Measurements from ENCODE around the gene SLC35F4.

Gene SLC35F4

DNA sequence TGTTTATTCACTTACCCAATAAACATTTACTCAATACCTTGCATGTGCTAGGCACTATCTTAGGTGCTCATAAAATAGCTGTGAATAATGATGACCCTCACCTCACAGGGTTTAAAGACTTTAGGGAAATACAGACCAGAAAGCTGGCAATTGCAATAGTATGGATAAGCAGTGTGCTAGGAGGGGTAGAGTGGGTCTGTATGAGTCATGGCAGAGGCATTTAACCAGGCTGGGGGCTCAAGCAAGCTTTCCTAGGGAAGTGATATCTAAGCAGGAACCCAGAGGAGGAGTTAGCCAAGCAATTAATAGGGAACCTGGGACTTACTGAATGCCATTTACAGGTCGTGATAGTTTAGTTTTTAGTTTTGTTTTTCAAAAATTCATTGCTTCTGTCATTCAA lies 248.4 kb downstream of the SLC35F4 start:
- Histone ChIP-seq H3K4me1 (ENCODE audit: control insufficient read depth, insufficient read depth, low read length, poor library complexity, severe bottlenecking) (no peaks in the 10 kb centered on the region), H3K9me3 (ENCODE audit: control insufficient read depth, low read length) (no peaks in the 10 kb centered on the region), H3K27me3 (replicated peaks; ENCODE audit: control insufficient read depth, insufficient read depth, low read length, poor library complexity, severe bottlenecking) (no peaks in the 10 kb centered on the region), H3K27ac (ENCODE audit: insufficient read depth, low read length, poor library complexity, severe bottlenecking) (no peak overlapping the region), H3K4me3 (ENCODE audit: insufficient read depth, low read depth, low read length, poor library complexity, severe bottlenecking) (no peak overlapping the region), H3K36me3 (ENCODE audit: control insufficient read depth, insufficient read depth, low read length) (no peaks in the 10 kb centered on the region)
- no peak for DNase-seq

GRCh38 chr14:57612946-57613345 lies 252.9 kb downstream of the SLC35F4 start:
- Histone ChIP-seq H3K36me3 (ENCODE audit: control insufficient read depth, insufficient read depth, low read length) (no peaks in the 10 kb centered on the region), H3K27ac (ENCODE audit: insufficient read depth, low read length, poor library complexity, severe bottlenecking) (no peak overlapping the region), H3K4me3 (ENCODE audit: insufficient read depth, low read depth, low read length, poor library complexity, severe bottlenecking) (no peak overlapping the region), H3K27me3 (replicated peaks; ENCODE audit: control insufficient read depth, insufficient read depth, low read length, poor library complexity, severe bottlenecking) (no peaks in the 10 kb centered on the region), H3K9me3 (ENCODE audit: control insufficient read depth, low read length) (no peaks in the 10 kb centered on the region), H3K4me1 (ENCODE audit: control insufficient read depth, insufficient read depth, low read length, poor library complexity, severe bottlenecking) (no peaks in the 10 kb centered on the region)
- no peak for DNase-seq

DNA sequence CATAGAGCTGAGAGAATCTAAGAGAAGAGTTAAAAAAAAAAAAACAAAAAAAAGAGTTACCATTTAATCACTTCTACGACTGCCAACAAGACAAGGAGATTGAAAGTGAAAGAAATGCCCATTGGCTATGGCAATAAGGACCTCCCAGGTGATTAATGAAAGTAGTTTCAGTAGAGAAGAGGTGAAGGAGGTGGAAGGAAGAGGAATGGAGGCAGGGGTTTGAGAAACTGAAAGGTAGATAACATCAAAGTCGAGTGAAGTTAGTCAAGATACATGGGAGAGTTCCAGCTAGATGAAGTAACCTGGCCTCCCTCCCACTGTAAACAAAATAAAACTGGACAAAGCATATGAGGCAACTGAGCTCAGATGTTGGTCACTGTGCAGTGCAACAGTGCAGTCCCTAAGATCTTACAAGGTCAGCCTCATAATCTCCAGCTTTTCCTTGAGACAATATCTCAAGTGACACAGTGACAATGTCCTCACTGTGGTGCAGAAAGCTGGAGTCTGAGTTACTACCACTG lies 254.3 kb downstream of the SLC35F4 start:
- no peaks in the 10 kb centered on the region for H3K4me1 ChIP-seq (ENCODE audit: control insufficient read depth, insufficient read depth, low read length, poor library complexity, severe bottlenecking)
- H3K9me3 ChIP-seq (ENCODE audit: control insufficient read depth, low read length) = no peaks in the 10 kb centered on the region
- H3K27ac ChIP-seq (ENCODE audit: insufficient read depth, low read length, poor library complexity, severe bottlenecking) = no peak overlapping the region
- no peaks in the 10 kb centered on the region for H3K36me3 ChIP-seq (ENCODE audit: control insufficient read depth, insufficient read depth, low read length)
- H3K4me3 ChIP-seq (ENCODE audit: insufficient read depth, low read depth, low read length, poor library complexity, severe bottlenecking) = no peak overlapping the region
- H3K27me3 ChIP-seq (replicated peaks; ENCODE audit: control insufficient read depth, insufficient read depth, low read length, poor library complexity, severe bottlenecking) = no peaks in the 10 kb centered on the region
- DNase-seq = no peak

DNA sequence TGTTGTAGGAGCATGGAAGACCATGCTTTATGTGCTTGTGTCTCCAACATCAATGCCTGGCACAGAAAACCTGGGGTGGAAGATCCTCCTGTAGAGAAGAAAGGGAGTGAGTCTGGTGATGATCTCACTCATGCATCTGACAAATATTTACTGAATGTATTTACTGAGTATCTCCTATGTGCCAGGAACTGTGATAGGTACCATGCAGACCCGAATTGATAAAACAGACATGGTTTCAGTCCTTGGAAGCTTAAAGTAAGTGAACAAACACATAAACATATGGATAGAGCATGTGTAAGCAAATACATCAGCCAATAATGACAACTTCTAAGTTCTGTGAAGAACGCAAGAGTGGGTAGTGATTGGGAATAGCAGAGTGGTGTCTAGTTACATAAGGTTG lies 255.3 kb downstream of the SLC35F4 start:
- Histone ChIP-seq H3K27me3 (replicated peaks; ENCODE audit: control insufficient read depth, insufficient read depth, low read length, poor library complexity, severe bottlenecking) (no peaks in the 10 kb centered on the region), H3K4me3 (ENCODE audit: insufficient read depth, low read depth, low read length, poor library complexity, severe bottlenecking) (no peak overlapping the region), H3K4me1 (ENCODE audit: control insufficient read depth, insufficient read depth, low read length, poor library complexity, severe bottlenecking) (no peaks in the 10 kb centered on the region), H3K27ac (ENCODE audit: insufficient read depth, low read length, poor library complexity, severe bottlenecking) (no peak overlapping the region), H3K36me3 (ENCODE audit: control insufficient read depth, insufficient read depth, low read length) (no peaks in the 10 kb centered on the region), H3K9me3 (ENCODE audit: control insufficient read depth, low read length) (no peaks in the 10 kb centered on the region)
- DNase-seq = no peak

DNA sequence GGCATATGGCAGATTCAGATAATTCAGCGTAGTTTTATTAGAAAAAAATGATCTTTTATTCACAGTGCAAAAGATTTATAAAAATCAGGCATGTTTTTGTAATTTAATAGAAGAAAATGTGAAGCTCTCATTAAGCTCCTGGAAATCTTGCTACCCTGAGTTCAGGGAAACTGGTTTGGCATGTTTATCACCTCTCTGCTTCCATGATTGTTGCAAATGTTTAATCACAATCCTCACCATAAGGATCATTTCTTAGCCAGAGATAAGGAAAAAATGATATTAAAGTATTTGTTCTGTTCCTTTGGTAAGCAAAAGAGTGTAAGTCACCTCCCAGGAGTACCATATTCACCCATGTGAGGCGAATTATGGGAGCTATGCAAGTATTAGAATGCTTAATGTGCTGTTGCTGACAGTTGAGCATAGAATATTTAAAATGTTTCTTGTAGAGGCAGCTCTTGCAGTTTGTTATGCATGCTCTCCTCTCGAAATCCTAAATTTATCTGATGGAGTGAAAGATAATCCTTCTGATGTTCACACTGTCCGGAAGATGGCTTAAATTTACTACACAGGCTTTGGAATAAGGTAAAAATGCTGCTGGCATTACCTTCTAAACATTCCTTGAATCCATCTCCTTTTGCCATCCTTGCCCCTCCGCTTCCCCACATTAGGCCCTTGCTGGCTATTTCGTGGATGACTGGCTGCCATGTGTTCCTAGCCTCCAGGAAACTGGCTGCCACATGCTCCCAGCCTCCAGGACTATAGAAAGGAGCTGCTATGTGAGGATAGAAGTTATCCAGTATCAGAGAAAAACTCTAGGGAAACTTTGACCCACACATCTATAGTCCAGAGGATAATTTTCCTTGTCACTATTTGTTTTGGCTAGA lies 256.5 kb downstream of the SLC35F4 start:
- Histone ChIP-seq H3K36me3 (ENCODE audit: control insufficient read depth, insufficient read depth, low read length) (no peaks in the 10 kb centered on the region), H3K4me3 (ENCODE audit: insufficient read depth, low read depth, low read length, poor library complexity, severe bottlenecking) (no peak overlapping the region), H3K27me3 (replicated peaks; ENCODE audit: control insufficient read depth, insufficient read depth, low read length, poor library complexity, severe bottlenecking) (no peaks in the 10 kb centered on the region), H3K9me3 (ENCODE audit: control insufficient read depth, low read length) (no peaks in the 10 kb centered on the region), H3K27ac (ENCODE audit: insufficient read depth, low read length, poor library complexity, severe bottlenecking) (no peak overlapping the region), H3K4me1 (ENCODE audit: control insufficient read depth, insufficient read depth, low read length, poor library complexity, severe bottlenecking) (no peaks in the 10 kb centered on the region)
- DNase-seq = no peak

GRCh38 chr14:57607086-57607485 lies 258.8 kb downstream of the SLC35F4 start:
- H3K27ac ChIP-seq (ENCODE audit: insufficient read depth, low read length, poor library complexity, severe bottlenecking) = no peak overlapping the region
- no peaks in the 10 kb centered on the region for H3K4me1 ChIP-seq (ENCODE audit: control insufficient read depth, insufficient read depth, low read length, poor library complexity, severe bottlenecking)
- H3K36me3 ChIP-seq (ENCODE audit: control insufficient read depth, insufficient read depth, low read length) = no peaks in the 10 kb centered on the region
- H3K27me3 ChIP-seq (replicated peaks; ENCODE audit: control insufficient read depth, insufficient read depth, low read length, poor library complexity, severe bottlenecking) = no peaks in the 10 kb centered on the region
- no peak overlapping the region for H3K4me3 ChIP-seq (ENCODE audit: insufficient read depth, low read depth, low read length, poor library complexity, severe bottlenecking)
- no peaks in the 10 kb centered on the region for H3K9me3 ChIP-seq (ENCODE audit: control insufficient read depth, low read length)
- DNase-seq = no peak

GRCh38 chr14:57583396-57583795 lies 282.5 kb downstream of the SLC35F4 start:
- Histone ChIP-seq H3K4me3 (ENCODE audit: insufficient read depth, low read depth, low read length, poor library complexity, severe bottlenecking) (no peak overlapping the region), H3K27me3 (replicated peaks; ENCODE audit: control insufficient read depth, insufficient read depth, low read length, poor library complexity, severe bottlenecking) (no peaks in the 10 kb centered on the region), H3K36me3 (ENCODE audit: control insufficient read depth, insufficient read depth, low read length) (no peaks in the 10 kb centered on the region), H3K27ac (ENCODE audit: insufficient read depth, low read length, poor library complexity, severe bottlenecking) (no peak overlapping the region), H3K4me1 (ENCODE audit: control insufficient read depth, insufficient read depth, low read length, poor library complexity, severe bottlenecking) (no peaks in the 10 kb centered on the region), H3K9me3 (ENCODE audit: control insufficient read depth, low read length) (no peaks in the 10 kb centered on the region)
- no peak for DNase-seq

DNA sequence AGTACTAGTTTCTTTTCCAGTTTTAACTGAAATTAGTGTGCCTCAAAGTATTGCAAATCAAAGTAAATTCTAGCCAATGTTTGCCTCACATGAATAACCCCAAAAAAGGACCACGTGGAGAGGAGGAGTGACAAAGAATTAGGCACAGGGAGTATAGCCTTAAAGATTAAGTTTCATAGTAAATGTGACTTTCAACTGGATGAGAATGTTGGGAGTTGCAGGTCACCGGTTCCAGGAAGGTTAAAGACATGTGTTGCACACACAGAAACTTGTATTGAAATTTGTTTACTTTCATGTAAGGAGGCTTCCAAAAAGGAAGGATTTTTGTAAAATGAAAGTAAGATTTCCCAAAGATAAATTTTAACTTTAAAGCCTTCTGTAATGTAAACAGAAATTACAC lies 283.1 kb downstream of the SLC35F4 start:
- H3K27ac ChIP-seq (ENCODE audit: insufficient read depth, low read length, poor library complexity, severe bottlenecking) = no peak overlapping the region

DNA sequence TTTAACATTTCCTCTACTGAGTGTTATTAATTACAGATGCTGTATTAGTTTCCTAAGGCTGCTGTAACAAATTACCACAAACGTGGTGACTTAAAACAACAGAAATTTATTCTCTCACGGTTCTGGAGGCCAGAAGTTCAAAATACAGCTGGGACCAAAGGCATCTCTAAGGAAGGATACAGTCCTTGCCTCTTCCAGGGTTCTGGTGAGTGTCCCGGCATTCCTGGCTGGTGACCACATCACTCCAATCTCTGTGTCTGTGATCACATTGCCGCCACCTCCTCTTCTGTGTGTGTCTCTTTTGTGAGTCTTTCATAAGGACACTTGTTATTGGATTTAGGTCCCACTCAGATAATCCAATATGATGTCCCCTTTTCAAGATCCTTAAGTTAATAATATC lies 287.1 kb downstream of the SLC35F4 start:
- H3K4me3 ChIP-seq (ENCODE audit: insufficient read depth, low read depth, low read length, poor library complexity, severe bottlenecking) = no peak overlapping the region
- H3K27me3 ChIP-seq (replicated peaks; ENCODE audit: control insufficient read depth, insufficient read depth, low read length, poor library complexity, severe bottlenecking) = no peaks in the 10 kb centered on the region
- H3K27ac ChIP-seq (ENCODE audit: insufficient read depth, low read length, poor library complexity, severe bottlenecking) = no peak overlapping the region
- no peak for DNase-seq
- H3K4me1 ChIP-seq (ENCODE audit: control insufficient read depth, insufficient read depth, low read length, poor library complexity, severe bottlenecking) = no peaks in the 10 kb centered on the region
- H3K36me3 ChIP-seq (ENCODE audit: control insufficient read depth, insufficient read depth, low read length) = no peaks in the 10 kb centered on the region
- H3K9me3 ChIP-seq (ENCODE audit: control insufficient read depth, low read length) = no peaks in the 10 kb centered on the region

More for the DNA sequence above, 283.1 kb downstream of the SLC35F4 start:
- H3K4me1 ChIP-seq (ENCODE audit: control insufficient read depth, insufficient read depth, low read length, poor library complexity, severe bottlenecking) = no peaks in the 10 kb centered on the region
- DNase-seq = no peak
- H3K36me3 ChIP-seq (ENCODE audit: control insufficient read depth, insufficient read depth, low read length) = no peaks in the 10 kb centered on the region
- H3K4me3 ChIP-seq (ENCODE audit: insufficient read depth, low read depth, low read length, poor library complexity, severe bottlenecking) = no peak overlapping the region
- H3K9me3 ChIP-seq (ENCODE audit: control insufficient read depth, low read length) = no peaks in the 10 kb centered on the region
- no peaks in the 10 kb centered on the region for H3K27me3 ChIP-seq (replicated peaks; ENCODE audit: control insufficient read depth, insufficient read depth, low read length, poor library complexity, severe bottlenecking)

GRCh38 chr14:57576498-57576897 lies 289.4 kb downstream of the SLC35F4 start:
- H3K4me3 ChIP-seq (ENCODE audit: insufficient read depth, low read depth, low read length, poor library complexity, severe bottlenecking) = no peak overlapping the region
- no peak for DNase-seq
- H3K4me1 ChIP-seq (ENCODE audit: control insufficient read depth, insufficient read depth, low read length, poor library complexity, severe bottlenecking) = no peaks in the 10 kb centered on the region
- no peaks in the 10 kb centered on the region for H3K27me3 ChIP-seq (replicated peaks; ENCODE audit: control insufficient read depth, insufficient read depth, low read length, poor library complexity, severe bottlenecking)
- no peaks in the 10 kb centered on the region for H3K9me3 ChIP-seq (ENCODE audit: control insufficient read depth, low read length)
- H3K36me3 ChIP-seq (ENCODE audit: control insufficient read depth, insufficient read depth, low read length) = no peaks in the 10 kb centered on the region
- no peak overlapping the region for H3K27ac ChIP-seq (ENCODE audit: insufficient read depth, low read length, poor library complexity, severe bottlenecking)

Measured in effector memory CD4-positive, alpha-beta T cell (primary cell).